ENCODE measurements around the gene SLC47A2.

The SLC47A2 gene

DNA sequence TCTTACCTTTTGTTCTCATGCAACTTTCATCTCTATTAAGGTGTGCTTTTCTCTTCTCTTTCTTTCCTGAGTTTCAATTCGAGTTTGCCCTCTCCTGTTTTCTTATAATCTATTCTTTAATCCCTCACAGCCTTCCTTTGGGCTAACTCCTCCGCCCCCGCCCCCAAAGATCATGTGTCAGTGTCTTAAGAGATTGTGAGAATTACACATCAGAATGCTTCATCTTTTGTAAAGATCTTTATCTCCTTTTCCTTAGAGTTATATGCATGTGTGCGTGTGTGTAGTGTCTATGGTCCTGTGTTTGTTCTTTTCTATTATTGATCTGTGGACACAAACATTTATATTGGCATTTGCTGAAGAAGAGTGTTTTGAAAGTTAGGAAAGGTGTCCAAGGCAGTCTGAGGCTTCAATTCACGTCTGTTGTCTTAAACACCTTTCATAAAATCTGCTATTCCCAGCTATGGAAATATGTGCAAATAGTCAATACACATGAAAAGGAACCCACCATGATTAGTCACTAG, 74.0 kb downstream of the SLC47A2 start:
- DNase-seq = no peak

DNA sequence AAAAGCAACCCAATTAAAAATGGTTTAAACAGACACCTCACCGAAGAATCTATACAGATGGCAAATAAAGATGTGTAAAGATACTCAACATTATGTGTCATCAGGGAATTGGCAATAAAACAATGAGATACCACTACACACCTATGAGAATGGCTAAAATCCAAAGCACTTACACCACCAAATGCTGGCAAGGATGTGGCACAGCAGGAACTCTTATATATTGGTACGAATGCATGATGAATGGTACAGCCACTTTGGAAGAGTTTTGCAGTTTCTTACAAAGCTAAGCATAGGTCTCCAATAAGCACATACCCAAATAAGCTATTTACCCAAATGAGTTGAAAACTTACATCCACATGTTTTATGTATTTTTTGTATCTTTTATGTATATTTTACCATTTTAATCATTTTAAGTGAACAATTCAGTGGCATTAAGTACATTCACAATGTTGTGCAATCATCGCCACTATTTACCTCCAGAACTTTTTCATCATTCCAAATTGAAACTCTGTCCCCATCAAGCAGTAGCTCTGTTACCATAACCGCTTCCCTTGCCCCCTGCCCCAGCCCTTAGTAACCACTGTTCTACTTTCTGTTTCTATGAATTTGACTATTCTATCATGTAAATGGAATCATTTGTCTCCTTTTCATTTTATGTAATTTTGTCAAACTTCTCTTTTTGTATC, 74.6 kb downstream of the SLC47A2 start:
- DNase-seq = no peak

DNA sequence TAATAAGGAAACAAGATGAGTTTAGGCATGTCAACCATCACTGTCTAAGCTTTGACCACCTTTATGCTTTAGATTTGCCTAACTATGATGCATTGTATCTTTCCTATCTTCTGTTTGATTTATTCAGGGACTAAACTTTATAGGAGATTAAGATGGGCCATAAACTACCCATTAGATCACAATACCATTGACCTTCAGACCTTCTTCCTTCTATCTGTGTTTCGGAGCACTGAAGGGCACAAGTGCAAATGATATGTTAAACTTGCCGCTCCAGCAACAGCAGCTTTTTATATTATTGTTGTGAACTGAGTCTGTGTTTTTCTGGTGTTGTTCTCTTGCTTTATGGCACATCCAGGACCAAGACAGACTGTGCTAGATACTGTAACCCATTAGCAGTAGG, 84.5 kb downstream of the SLC47A2 start:
- no peak for DNase-seq

DNA sequence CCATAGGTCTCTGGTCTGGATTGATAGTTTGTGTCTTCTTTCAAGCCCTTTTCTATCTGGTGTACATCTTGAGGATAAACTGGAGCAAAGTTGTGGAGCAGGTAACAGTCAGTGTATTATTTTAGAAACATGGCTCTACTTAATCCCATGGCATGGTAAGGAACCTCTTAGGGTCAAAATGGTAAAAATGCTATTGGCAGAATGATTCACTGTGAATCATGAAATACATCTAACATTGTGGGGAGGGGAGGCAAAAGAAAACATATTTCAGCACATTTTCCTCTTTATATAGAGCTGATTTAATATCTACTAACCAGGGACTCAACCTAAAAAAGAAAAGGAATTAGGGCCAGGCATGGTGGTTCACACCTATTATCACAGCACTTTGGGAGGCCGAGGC, 85.7 kb downstream of the SLC47A2 start:
- no peak for DNase-seq

DNA sequence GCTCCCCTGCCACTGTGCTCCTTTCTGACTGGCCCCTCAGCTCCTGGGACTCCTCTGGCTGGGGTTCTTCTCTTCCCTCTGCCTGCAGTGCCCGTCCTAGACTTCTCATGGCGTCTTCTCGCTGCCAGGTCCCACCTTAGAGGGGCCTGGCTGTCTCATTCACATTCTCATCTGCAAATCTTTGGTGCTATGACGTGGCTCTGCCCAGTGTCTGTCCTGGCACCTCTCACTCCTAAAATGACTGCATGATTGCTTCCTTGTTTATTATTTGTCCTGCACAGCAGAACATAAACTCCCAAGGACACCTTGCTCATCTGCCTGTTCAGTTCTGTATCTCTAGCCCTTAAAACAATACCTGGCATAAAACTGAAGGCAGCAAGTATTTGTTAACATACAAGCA, 86.3 kb downstream of the SLC47A2 start:
- no peak for DNase-seq

DNA sequence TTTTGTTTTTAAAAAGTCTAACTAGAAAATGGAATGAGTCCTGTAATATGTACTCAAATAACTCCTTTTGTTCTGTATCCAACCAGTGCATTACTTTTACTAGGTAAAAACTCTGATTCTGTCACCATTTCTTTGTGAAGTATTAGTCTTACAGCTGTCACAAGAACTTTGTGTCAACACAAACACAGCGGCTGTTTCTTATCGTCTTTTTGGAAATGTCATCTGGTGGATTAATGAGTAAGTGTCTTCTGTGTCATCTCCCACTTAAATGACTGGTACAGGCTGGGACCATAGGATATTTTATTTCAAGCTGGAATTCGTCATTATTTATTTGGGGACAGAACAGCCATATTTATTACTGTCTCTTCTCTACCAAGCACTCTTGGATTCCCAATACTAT, 86.9 kb downstream of the SLC47A2 start:
- DNase-seq = no peak

Data from activated gamma-delta T cell (primary cell).